Peyer's patch (tissue), 4 donors: ENCODE results near the gene TTYH3.

Experiments
- POLR2A ChIP-seq, 2 donors: fragments of 450-650 bp; IDR thresholded peaks; one replicate each; pipeline ENCODE4 v1.5.1; 2017; ENCODE audit warnings: antibody characterized with exemption in 2 of 2, mild to moderate bottlenecking in 2 of 2, moderate library complexity in 2 of 2
- TF ChIP-seq, protein P1 (sequence below), 6 experiments: fragments of 450-650 bp in 4 of 6; fragments of 200-600 bp in 2 of 6; sonication (generic) in 1 of 6; IDR thresholded peaks; one replicate each; pipeline ENCODE4 v1.5.1; 2017 to 2019; ENCODE audit warnings: antibody characterized with exemption in 6 of 6, mild to moderate bottlenecking in 3 of 6, moderate library complexity in 1 of 6

- TF ChIP-seq, protein P1, sequence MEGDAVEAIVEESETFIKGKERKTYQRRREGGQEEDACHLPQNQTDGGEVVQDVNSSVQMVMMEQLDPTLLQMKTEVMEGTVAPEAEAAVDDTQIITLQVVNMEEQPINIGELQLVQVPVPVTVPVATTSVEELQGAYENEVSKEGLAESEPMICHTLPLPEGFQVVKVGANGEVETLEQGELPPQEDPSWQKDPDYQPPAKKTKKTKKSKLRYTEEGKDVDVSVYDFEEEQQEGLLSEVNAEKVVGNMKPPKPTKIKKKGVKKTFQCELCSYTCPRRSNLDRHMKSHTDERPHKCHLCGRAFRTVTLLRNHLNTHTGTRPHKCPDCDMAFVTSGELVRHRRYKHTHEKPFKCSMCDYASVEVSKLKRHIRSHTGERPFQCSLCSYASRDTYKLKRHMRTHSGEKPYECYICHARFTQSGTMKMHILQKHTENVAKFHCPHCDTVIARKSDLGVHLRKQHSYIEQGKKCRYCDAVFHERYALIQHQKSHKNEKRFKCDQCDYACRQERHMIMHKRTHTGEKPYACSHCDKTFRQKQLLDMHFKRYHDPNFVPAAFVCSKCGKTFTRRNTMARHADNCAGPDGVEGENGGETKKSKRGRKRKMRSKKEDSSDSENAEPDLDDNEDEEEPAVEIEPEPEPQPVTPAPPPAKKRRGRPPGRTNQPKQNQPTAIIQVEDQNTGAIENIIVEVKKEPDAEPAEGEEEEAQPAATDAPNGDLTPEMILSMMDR (IDR thresholded peaks at IDR 0.05): no peak
- TF ChIP-seq POLR2A (IDR thresholded peaks at IDR 0.05): no peak
Measured at GRCh38 chr7:2593036-2593727, 38.6 kb upstream of the TTYH3 start.
